ENCODE data around the gene FXYD5. TPM values are rescaled to one million over a fixed set of nuclear protein-coding genes. Genes with fewer than 3 reads are reported as not detected.

The FXYD5 gene
- total RNA-seq, 1 experiment from 2014 or later, result 100 TPM

DNA sequence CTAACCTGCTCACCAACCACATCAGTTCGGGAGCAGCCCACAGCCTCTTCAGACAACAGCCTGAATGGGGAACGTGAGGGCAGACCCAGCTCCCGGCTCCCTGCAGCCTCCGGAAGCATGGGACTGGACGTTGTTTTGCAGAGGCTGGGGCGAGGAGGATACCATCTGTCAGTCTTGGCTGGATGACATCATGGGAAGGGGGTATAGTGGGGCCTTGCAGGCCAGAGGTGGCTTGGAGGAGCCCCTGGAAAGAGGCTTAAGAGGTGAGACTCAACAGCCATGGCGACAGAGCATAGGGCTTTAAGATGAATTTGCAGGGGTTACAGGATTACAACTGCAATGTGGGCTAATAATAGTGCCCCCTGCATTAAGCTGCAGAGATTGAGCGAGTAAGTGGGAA is 37.4 kb upstream of the FXYD5 start:
- no peak overlapping the region for H3K4me2 ChIP-seq (ENCODE audit: insufficient read depth, insufficient read length, low read length)
- H4K8ac ChIP-seq (replicated peaks; ENCODE audit: insufficient read length, low read depth, low read length), result no peak overlapping the region
- no peak overlapping the region for H2BK20ac ChIP-seq (ENCODE audit: low read depth, low read length, poor library complexity, severe bottlenecking)
- H3K4me1 ChIP-seq (ENCODE audit: insufficient read depth, low read length), result no peaks in the 10 kb centered on the region
- DNase-seq, result no peak
- no peaks in the 10 kb centered on the region for H3K79me2 ChIP-seq (ENCODE audit: insufficient read depth, low read length)
- no peak overlapping the region for H3K18ac ChIP-seq (ENCODE audit: insufficient read length, low read depth, low read length)
- no peak overlapping the region for H2BK12ac ChIP-seq (ENCODE audit: insufficient read length, low read depth, low read length)
- no peaks in the 10 kb centered on the region for H3K27me3 ChIP-seq (ENCODE audit: insufficient read depth, low read length)
- no peak overlapping the region for H3K4me3 Mint-ChIP-seq
- no peak overlapping the region for H4K5ac ChIP-seq (ENCODE audit: insufficient read length, low read depth, low read length)
- H2BK5ac ChIP-seq (ENCODE audit: insufficient read length, low read length), result no peak overlapping the region
- H3K9ac ChIP-seq (ENCODE audit: extremely low read depth, insufficient read length, low read length), result no peak overlapping the region
- no peak overlapping the region for H2AK5ac ChIP-seq (ENCODE audit: insufficient read length, low read length)
- peaks cover 9% of the 10 kb centered on the region for H3K27me3 Mint-ChIP-seq (ENCODE audit: low read depth)
- H3K23me2 ChIP-seq (ENCODE audit: insufficient read length, low read depth, low read length, poor library complexity, severe bottlenecking), result no peaks in the 10 kb centered on the region
- H3K23ac ChIP-seq (ENCODE audit: insufficient read length, low read depth, low read length), result no peak overlapping the region
- TF ChIP-seq, protein P1, sequence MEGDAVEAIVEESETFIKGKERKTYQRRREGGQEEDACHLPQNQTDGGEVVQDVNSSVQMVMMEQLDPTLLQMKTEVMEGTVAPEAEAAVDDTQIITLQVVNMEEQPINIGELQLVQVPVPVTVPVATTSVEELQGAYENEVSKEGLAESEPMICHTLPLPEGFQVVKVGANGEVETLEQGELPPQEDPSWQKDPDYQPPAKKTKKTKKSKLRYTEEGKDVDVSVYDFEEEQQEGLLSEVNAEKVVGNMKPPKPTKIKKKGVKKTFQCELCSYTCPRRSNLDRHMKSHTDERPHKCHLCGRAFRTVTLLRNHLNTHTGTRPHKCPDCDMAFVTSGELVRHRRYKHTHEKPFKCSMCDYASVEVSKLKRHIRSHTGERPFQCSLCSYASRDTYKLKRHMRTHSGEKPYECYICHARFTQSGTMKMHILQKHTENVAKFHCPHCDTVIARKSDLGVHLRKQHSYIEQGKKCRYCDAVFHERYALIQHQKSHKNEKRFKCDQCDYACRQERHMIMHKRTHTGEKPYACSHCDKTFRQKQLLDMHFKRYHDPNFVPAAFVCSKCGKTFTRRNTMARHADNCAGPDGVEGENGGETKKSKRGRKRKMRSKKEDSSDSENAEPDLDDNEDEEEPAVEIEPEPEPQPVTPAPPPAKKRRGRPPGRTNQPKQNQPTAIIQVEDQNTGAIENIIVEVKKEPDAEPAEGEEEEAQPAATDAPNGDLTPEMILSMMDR (conservative IDR thresholded peaks at IDR 0.05), result no peak
- H3K4me1 Mint-ChIP-seq, result peaks cover 31 to 44% of the 10 kb centered on the region in 2 experiments
- no peak overlapping the region for H2BK15ac ChIP-seq (ENCODE audit: low read depth, low read length)
- H3K27ac ChIP-seq (ENCODE audit: insufficient read length, low read depth, low read length), result no peak overlapping the region
- no peak overlapping the region for H2BK120ac ChIP-seq (ENCODE audit: low read depth, low read length, poor library complexity, severe bottlenecking)
- H3K9me3 ChIP-seq (ENCODE audit: control insufficient read depth, low read depth, low read length), result no peaks in the 10 kb centered on the region
- H4K91ac ChIP-seq (ENCODE audit: insufficient read length, low read depth, low read length), result no peak overlapping the region
- no peak overlapping the region for H3K14ac ChIP-seq (ENCODE audit: insufficient read depth, low read length)
- WGBS (ENCODE audit: extremely low coverage, insufficient read length, low lambda C conversion rate), result no CpG with 5 or more reads among the region's 8 CpGs
- no peak overlapping the region for H2AFZ ChIP-seq (ENCODE audit: low read length)
- H4K20me1 ChIP-seq (ENCODE audit: control insufficient read depth, insufficient read depth, insufficient read length), result no peaks in the 10 kb centered on the region
- H3K4ac ChIP-seq (ENCODE audit: low read depth, low read length), result no peak overlapping the region
- H3K56ac ChIP-seq (ENCODE audit: insufficient read length, low read depth, low read length), result no peak overlapping the region
- no peaks in the 10 kb centered on the region; a peak in 1 of 7 replicates for H3K36me3 Mint-ChIP-seq (ENCODE audit: insufficient read depth in 1 of 3, low read depth in 3 of 3)
- H3K79me1 ChIP-seq (ENCODE audit: insufficient read depth, low read depth, low read length, poor library complexity, severe bottlenecking), result no peaks in the 10 kb centered on the region
- no peak overlapping the region for H3T11ph ChIP-seq (ENCODE audit: low read length)
- H3K27ac Mint-ChIP-seq, result no peak overlapping the region
- no peaks in the 10 kb centered on the region for H3K9me3 Mint-ChIP-seq
